Suppressor macrophage (primary cell): ENCODE results near the gene ZNF385D.

Experiments used
- DNase-seq, 4 experiments: peaks; one replicate each; pipeline ENCODE4 v3.0.0-alpha.2; 2020 to 2022
- total RNA-seq, 17 experiments: gene quantifications; one replicate each; lab custom pipeline; 2026; ENCODE audit warnings: mixed read lengths in 6 of 17, inconsistent platforms in 3 of 17; lab: John Stamatoyannopoulos, UW

Gene ZNF385D, protein sequence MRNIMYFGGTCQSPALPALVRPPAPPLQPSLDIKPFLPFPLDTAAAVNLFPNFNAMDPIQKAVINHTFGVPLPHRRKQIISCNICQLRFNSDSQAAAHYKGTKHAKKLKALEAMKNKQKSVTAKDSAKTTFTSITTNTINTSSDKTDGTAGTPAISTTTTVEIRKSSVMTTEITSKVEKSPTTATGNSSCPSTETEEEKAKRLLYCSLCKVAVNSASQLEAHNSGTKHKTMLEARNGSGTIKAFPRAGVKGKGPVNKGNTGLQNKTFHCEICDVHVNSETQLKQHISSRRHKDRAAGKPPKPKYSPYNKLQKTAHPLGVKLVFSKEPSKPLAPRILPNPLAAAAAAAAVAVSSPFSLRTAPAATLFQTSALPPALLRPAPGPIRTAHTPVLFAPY
- 0.37 to 9.7 (median 1.7) reads per million in 17 experiments for total RNA-seq

DNA sequence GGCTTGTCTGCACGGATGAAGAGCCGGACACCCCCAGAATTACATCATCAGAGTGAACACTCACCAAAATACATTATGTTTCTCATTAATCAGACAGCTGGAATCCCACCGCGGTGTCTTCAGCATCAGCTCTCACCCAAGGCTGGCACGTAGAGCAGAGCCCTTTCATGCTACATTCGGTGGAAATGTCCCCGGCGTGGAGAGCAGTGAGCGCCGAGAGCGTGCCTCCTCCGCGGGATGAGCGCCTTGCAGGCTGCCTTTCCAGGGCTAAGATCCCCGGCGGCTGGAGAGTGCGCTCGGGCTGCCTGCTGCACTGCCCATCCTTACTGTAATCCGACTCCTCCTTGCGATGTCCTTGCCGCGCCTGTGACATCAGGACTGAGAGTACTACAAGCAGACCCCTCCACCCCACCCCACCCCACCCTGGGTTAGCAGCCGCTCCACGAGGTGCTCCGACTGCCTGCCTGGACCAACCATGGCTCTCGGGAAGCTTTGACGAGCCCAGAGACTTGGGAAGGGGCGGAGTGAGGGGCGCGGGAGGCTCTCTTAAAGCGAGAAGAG is at the start of gene ZNF385D:
Gene ZNF385D, minus strand, starts transcription at position 380 of the 561 bp plus-strand sequence. Its CDS starts 294 bp downstream, at position 86.
- DNase-seq, result no peak

DNA sequence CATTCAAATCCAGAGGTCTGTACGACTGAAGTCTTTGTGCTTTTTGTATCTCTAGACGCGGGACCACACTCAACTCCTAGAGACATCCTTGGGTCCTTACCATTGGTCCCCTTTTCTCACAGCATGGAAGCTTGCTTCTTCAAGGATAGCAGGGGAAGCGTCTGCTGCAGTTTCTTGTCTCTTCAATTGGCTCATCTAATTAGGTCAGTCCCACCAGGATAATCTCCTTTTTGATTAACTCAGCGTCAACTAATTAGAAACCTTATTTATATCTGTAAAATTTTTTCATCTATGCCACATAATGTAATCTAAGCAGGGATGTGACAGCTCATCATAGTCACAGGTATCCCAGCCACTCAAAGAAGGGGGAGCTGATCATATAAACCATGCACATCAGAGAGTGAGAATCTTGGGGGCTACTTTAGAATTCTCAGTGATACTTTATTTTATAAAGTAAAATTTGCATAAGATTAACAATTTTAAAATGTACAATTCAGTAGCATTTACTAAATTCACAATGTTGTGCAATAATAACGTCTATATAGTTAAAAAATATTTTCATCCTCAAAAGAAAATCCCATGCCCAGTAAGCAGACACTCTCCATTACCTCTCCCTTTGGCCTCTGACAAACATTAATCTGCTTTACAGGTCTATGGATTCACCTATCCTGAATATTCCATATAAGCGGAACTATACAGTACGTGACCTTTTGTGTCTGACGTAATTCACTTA is 47.5 kb upstream of the ZNF385D start:
- no peak for DNase-seq

DNA sequence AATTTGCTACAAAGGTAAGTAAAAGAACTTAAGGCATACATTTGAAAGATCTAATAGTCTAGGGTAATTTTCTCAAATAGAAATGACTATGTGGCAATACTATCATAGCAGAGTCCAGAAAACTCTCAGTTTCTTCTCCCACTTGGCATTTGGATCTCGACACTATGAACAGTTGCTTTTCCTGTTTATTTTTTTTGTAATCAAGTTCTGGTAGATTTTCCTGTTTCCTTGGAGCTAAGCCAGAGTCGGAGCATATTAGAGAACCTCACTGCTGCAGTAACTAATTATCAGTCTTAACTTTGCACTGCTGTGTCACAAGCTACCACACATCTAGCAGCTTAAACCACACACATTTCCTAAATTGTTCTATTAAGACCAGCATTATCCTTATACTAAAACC is 44.9 kb upstream of the ZNF385D start:
- DNase-seq, result no peak

DNA sequence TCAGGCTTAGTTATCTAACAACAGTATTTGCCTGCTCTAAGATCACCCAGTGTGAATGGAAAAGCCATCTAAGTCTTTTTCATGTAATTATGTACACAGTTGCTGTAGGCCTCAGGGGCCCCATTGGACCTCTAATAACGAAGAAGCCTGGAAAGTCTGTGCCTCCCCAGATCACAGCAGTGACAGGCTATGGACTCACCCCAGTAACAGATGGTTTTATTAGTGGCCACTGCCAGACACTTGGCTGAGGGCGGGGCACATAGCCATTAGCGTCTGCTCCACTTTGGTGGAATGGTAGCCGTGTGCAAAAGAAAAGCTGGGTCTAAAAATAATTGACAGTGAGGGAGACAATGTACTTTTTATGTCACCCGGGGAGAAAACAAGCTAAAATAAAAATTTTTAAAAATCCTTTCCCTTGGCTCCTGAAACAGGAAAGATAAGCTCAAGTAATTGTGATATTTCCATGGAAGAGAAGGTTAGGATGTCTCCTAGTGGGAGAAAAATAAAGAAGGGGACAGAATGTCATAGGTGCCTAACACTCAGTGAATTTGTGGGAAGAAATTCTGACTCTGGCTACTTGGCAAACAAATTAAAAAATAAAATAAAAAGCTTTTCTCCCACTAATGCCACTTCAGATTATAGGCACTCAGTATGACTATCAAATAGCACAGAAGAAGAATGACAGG is 44.3 kb upstream of the ZNF385D start:
- DNase-seq, result no peak

DNA sequence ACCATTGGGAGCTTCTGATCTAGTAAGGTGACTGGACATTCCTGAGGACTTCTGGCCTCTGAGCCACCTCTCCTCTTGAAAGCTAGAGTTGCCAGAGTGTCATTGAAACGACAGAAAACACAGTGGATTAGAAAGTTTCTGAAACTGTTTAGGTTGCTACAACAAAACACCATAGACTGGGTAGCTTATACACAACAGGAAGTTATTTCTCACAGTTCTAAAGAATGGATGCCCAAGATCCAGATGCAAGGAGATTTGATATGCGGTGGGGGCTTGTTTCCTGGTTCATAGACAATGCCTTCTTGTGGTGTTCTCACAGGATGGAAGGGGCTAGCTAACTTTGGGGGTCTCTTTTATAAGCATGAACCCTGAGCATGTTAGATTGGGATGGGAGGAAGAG is 43.3 kb upstream of the ZNF385D start:
- DNase-seq, result no peak

DNA sequence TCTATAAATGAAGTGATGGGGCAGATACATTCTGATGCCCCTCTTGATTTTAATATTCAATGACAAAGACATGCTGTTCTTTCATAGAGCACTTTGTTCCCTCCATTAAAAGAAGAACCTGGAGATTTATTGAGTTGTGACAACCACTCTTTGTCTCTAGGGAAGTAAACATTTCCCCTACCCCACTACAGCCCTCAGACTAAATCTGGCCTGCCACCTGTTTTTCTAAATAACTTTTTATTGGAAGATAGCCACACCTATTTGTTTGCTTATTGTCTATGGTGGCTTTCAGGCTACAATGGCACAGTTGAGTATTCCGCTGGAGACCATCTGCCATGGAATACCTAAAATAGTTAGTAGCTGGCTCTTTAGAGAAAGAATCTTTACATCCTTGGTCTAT is 41.2 kb upstream of the ZNF385D start:
- DNase-seq, result no peak

DNA sequence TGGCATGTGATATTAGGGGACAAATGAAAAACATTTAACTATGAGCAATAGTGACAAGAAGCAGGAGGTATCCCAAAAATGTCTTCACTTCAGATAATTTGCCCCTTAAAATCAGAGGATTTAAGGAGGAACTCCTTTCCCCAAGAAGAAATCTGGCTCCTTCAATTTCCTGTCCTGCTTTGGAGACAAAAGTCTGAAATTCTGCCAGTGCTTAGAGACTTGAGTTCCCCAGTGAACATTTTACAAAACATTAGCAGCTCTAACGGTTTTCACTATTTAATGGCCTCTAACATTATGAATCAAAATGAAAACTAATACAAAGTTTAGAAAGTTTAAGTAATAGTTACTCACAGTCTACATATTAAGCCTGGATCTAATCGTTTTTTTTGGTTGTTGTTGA is 40.3 kb upstream of the ZNF385D start:
- DNase-seq, result no peak

DNA sequence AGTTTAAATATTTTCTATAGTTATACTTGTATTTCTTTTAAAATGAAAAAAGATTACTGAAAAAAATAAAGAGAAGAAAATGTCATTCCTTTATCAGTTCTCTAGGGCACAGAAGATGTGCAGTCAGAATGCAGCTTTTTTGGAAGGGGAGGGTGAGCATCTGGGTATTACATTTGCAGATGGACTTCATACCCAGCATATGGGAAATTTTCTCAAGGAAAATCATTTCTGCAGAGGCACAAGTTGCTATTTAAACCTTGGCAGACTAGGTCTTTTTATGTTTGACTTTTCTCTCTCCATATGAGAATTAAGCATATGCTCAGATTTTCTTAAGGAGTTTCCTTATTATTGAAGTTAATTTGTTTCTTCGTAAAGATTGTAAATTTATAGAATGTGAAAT is 39.5 kb upstream of the ZNF385D start:
- DNase-seq, result no peak

DNA sequence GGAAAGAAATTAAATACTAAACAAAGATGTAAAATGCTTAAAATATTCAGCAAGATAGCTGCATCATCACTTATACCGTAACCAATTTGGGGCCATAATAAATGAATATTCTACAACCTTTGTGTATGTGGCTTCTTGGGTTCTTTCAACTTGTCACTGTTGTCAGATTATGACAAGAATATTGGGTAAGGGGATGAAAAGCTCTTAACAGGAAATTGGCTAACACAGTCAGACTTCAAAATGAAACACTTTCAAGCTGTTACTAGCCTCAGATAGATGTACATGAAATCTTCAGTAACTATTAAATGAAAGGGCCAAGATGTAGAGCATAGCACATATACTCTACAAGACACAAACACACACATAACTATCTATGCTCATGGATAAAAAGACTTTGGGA is 38.7 kb upstream of the ZNF385D start:
- no peak for DNase-seq

DNA sequence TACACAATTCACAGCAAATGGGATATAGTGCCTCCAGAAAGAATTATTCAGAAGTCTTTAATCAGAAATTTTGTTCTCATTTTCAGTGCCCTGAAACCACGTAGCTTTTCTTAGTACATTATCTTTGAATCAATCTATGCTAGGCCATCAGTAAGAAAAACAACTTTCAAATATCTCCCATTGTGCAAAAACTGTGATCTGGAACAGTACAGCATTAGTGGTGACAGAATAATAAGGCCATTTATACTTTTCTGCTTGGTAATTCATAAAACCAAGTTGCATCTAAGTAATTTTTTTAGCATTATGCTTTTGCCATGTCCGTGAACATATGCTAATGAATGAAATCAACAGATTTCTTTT is 35.4 kb upstream of the ZNF385D start:
- no peak for DNase-seq

DNA sequence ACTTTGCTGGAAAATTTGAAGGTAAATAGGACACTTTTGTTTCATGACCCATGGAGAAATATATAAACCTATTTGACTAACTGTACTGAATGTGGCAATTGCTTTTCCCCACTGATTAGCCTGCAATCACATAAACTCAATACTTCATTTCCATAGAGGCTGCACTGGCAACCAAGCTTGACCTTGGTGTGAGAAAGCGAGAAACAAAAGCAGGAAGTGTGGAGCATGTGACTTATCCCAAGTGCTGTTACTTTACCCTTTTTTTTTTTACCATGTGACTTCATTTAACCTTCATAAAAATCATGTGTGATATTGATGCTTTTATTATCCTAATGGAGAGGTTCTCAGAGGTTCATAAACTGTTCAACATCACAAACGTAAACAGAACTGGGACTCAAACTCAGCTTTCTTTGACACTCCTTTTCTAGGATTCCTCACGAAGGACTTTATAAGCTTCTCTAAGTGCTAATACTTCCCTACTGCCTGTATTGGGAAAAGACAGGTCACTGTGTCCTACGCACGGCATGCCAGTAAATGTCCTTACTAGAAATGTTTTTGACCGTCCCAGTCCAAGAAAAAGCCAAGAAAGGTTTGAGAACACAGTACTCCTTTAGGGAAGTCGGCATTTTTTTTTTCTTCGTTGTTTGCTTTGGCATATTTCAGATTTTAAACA is 34.9 kb upstream of the ZNF385D start:
- no peak for DNase-seq

DNA sequence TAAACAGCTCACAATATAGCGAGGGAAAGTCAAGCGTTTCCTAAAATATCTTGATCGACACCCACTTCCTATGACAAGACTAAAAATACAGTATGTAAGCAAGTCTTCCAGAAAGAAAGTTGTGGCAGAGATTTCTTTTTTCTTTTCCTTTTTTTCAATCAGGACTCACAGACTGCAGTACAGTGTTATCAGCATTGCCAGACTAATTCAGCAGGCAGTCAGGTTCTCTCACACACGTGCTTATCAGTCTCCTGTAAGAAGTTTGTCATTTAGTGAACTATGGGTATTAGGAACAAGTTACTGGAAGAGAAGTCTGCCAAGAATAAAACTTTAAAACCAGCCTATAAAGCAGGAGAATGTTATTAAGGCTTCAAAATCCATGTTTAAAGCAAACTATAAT is 32.8 kb upstream of the ZNF385D start:
- no peak for DNase-seq

DNA sequence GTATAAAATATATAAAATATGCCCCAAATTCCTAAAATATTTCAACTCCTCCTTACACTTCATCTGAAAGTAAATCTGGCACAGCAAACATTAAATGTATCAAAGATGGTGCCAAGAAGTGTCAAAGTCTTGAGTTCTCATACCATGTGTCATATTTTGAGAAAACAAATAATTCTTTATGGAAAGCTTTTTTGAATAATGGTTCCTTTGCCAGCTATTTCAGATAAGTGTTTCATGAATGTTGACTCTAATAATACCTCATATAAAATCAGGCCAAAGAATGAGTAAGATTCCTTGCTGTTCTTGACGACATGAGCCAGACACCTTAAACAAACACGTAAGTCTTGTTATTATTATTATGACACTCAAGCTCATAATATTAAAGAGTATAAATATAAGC is 30.3 kb upstream of the ZNF385D start:
- DNase-seq, result no peak

DNA sequence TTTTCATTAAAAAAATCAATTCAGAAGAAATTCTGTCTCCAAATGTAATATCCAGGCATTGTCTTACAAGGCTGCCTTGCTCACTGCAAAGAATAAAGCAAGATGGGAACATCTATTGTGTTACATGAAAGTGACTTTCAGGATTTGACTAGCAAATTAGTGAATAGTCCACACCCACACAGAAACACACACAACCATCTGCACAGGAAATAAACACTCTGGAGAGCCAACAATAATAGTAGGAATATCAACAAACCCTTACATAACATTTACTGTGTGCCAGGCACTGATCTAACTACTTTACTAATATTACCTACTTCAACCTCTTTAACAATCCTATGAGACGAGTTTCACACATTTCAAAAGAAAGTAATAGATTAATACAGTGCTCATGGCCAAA is 28.9 kb upstream of the ZNF385D start:
- DNase-seq, result no peak

DNA sequence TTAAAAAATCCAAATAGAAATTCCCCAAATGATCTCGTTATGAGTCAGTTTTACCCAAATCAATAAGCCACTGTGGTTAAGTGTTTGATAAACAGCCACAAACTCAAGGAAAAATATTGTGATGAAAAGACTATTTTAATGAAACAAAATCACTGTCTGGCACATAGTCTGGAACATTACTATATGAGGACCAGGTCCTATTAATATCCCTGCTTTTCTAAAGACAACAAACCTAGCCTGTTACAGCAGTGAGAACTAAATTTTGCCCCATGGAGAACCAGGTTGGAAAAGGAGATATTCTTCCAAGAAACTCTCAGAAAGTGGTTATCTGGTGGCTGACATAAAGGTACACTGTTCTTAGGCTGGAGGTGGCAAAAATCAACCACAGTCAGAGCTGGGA is 27.7 kb upstream of the ZNF385D start:
- DNase-seq, result no peak

DNA sequence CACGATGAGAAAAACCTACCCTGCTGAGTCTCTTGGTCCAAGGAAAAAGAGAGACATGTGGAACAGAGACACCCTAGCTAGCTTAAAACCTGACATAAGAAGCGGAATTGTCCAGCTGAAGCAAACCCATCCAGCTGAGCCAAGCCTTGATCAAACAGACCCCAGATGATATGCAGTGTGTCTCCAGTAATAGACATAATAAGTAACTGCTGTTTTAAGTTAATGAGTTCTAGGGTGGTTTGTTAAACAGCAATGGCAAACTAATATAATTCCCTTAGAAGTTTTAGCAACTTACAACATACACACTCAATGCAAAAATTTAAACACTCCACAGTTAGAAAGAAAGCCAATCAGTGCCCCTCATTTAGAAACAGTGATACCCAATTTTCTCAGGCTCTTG is 26.8 kb upstream of the ZNF385D start:
- no peak for DNase-seq

DNA sequence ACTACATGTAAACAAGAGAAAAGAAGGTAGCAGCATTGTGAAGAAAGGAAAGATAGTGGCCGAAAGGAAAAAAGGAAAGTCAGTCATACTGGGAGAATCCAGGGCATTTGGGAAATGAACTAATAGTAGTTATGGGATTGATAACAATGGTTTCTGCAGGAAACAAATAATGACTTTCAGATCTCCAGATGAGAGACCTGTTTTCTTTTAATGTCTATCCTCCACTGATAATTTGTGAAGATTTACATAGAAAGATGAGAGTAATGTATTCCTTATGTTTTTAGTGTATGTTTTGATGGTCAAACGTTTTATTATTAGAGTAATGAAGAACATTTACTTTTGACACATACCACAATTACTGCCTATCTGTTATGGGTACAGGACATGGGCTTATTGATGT is 15.0 kb upstream of the ZNF385D start:
- no peak for DNase-seq

DNA sequence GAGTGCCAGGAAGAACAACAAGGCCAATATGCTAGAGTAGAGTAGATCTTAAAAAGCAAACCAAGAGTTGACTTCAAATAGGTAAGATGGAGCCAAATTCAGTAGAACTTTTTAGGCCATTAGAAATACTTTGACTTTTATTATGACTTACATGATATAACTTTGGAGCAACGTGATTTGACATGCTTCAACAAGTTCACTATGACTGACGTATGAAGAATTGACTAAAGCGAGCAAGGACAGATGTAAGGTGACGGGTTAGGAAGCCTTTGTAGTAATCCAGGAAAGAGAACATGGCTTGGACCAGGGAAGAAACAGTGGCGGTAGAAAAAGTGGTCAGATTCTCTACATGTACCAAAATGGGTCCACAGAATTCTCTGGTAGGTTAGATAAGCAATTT is 4.9 kb upstream of the ZNF385D start:
- DNase-seq, result no peak

DNA sequence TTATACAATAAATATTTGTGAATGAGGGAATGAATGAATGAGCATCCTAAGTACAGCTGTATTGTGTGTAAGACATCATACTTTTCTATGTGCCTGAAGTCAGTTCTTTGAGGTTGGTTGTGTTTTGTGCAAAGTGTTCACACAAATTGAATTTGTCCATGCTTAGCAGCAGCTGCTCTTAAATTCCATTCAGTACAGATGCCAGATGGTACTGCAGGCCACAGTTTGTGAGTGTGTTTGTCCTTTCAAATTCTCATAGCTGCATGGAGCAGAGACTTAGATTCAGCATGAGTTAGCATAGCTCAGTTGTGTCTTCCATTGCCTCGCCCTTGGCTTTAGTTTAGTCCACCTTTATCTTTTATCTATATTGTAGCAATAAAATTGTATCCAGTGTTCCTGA is 3.8 kb upstream of the ZNF385D start:
- DNase-seq, result no peak

DNA sequence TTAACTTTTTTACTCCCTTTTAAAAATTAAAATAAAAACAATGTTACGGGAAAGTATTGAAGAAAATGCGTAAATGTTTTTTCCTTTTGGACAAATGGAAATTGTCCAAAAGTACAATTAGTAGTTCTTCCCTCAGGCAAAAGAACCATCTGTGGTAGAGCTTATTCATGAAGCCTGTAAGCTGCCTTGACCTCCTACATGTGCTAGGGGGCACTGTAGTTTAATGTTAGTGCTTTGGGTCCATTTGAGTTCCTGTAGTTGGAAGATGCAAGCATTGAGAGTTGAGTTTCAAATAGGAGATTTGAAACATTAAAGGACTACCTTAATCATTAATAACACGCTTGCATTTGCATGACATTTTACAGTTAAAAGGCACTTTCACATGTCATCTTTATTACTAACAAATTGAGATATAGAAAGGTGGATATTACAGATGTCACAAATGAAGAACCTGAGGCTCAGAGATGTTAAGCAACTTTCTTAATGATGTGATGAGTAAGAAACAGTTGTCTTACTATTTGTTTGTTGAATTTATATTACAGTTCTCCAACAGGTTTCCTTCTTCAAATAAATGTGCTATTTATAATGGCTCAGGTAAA is 1.8 kb upstream of the ZNF385D start:
- DNase-seq, result peak in 2 of 4 experiments; percentile 2 to 3

DNA sequence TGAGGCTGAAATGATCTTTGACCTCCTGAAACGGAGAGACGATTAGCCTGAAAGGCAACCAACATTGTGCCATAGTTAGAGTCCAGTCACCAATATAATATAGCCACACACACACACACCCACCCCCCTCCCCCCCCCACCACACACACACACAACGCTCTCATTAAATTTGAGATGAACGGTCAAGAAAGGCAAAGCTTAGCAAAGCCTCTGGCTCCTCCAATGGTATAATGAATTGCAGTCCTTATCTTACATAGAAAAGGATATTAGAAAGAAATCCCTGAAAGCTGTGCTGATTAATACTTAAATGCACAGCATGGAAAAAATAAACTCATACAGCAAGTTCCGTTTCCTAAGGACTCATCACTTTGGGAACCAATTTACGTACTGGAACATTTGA is 876 bp upstream of the ZNF385D start:
- no peak for DNase-seq

DNA sequence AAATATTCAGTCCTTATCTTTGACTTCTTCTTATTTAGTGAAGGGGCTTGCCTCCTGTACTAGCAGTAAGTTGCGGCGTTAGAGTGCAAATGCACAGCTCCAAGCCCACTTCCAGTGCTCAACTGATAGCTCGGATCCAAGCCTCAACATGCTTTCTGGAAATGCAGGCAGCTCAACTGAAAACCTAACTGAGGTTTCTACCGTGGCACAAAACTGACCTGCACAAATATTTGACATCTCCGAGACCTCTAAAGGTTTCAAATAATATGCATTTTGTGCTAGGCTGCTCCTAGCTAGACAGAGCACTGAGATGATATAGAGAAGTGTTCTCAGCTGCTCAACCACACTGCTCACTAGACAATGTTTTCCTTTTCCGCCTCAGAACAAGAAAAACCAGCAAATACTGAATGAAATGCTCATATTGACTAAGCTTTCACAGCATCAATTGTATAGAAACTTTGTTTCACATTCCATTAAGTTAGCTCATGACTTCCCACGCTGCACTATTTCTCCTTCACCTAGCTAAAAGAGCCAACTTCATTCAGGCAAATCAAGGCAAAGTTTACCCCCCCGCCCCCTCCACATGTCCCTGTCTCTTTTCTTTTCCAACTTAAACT is 822 bp downstream of the ZNF385D start:
- no peak for DNase-seq
